ENCODE measurements around the gene MAP7D3.

MAP7D3 gene

DNA sequence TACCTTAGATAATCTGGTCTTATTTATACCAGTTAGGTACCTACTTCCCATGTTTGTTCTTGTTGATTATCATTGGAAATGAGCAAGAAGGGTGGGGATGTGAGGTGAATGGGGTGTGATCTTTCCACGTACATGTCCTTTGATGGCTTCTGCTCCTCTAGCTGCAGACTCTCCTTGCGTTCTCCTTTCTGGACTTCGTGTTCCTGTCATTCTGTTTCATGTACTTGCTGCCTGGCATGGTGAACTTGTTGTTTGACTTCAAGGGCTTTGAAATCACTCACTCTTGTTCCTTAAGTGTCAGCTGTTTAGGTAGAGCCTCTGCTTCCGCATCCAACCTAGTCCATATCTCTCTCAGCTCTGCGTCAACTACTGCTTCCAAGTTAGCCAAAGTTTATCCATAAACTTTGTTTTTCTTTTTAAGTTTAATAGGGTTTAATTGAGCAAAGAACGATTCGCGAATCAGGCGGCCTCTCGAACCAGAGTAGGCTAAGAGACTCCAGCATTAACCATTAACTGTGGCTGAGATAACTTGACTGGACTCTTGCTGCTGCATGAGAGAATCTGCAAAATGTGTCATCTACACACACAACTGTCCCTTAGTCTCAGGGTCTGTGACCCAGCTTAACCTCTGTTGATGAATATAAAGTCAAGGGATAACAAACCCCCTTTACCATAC, 61.0 kb downstream of the MAP7D3 start:
- Histone ChIP-seq H3K9ac (no peak overlapping the region), H3K36me3 (ENCODE audit: control insufficient read depth, insufficient read depth, low read length) (no peaks in the 10 kb centered on the region), H3K27ac (no peak overlapping the region), H3K4me2 (ENCODE audit: low read length) (no peak overlapping the region), H2AFZ (no peak overlapping the region), H3K4me3 (ENCODE audit: low read depth, low read length) (no peak overlapping the region), H3K79me2 (peaks cover 7% of the 10 kb centered on the region), H3K27me3 (ENCODE audit: control insufficient read depth, insufficient read depth, low read length) (no peaks in the 10 kb centered on the region), H3K4me1 (peaks cover 9% of the 10 kb centered on the region), H3K9me3 (ENCODE audit: control insufficient read depth, low read length) (no peaks in the 10 kb centered on the region)
- TF ChIP-seq, protein P1, sequence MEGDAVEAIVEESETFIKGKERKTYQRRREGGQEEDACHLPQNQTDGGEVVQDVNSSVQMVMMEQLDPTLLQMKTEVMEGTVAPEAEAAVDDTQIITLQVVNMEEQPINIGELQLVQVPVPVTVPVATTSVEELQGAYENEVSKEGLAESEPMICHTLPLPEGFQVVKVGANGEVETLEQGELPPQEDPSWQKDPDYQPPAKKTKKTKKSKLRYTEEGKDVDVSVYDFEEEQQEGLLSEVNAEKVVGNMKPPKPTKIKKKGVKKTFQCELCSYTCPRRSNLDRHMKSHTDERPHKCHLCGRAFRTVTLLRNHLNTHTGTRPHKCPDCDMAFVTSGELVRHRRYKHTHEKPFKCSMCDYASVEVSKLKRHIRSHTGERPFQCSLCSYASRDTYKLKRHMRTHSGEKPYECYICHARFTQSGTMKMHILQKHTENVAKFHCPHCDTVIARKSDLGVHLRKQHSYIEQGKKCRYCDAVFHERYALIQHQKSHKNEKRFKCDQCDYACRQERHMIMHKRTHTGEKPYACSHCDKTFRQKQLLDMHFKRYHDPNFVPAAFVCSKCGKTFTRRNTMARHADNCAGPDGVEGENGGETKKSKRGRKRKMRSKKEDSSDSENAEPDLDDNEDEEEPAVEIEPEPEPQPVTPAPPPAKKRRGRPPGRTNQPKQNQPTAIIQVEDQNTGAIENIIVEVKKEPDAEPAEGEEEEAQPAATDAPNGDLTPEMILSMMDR (IDR thresholded peaks at IDR 0.05), result no peak

DNA sequence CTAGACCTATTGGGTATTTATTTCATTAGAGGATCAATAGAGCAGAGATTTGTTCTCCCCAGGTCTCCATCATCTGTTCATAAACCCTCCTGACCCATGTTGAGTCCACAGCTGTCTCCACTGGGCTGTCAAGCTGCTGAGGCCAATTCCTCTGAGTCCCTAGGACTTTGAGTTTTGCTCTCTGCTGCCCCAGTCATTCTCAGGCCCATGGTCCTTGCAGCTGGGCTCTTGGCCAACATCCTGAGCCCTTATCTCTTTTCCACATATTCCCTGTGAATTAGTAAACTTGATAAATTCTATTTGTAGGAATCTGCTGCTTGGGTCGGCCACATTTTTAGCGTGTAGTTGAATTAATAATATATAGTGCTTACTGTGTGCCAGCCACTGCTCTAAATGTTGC, 62.0 kb downstream of the MAP7D3 start:
- H3K4me1 ChIP-seq, result peaks cover 9% of the 10 kb centered on the region
- no peaks in the 10 kb centered on the region for H3K9me3 ChIP-seq (ENCODE audit: control insufficient read depth, low read length)
- no peaks in the 10 kb centered on the region for H3K27me3 ChIP-seq (ENCODE audit: control insufficient read depth, insufficient read depth, low read length)
- TF ChIP-seq, protein P1 (IDR thresholded peaks at IDR 0.05), result no peak
- no peak overlapping the region for H3K27ac ChIP-seq
- no peak overlapping the region for H3K9ac ChIP-seq
- no peak overlapping the region for H2AFZ ChIP-seq
- H3K4me3 ChIP-seq (ENCODE audit: low read depth, low read length), result no peak overlapping the region
- peaks cover 7% of the 10 kb centered on the region for H3K79me2 ChIP-seq
- H3K4me2 ChIP-seq (ENCODE audit: low read length), result no peak overlapping the region
- H3K36me3 ChIP-seq (ENCODE audit: control insufficient read depth, insufficient read depth, low read length), result no peaks in the 10 kb centered on the region

DNA sequence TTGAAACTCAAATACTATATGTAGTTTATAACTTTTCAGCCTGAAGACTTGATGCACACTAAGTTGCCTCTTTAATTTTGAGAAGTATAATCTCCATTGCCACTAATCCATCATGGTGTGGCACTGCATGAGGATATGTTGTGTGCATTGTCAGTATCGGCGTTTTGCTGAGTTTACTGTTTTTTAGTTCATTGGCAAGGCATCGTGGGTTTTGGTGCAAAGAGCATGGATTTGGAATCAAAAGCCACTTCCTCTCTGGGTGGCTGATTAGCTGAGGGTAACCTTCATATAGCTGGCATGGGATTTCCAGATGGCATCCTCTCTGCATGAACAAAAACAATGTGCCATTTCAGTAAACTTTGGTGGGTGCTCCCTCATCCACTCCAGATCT, 65.2 kb downstream of the MAP7D3 start:
- Histone ChIP-seq H3K27me3 (ENCODE audit: control insufficient read depth, insufficient read depth, low read length) (no peaks in the 10 kb centered on the region), H3K4me3 (ENCODE audit: low read depth, low read length) (no peak overlapping the region), H3K9me3 (ENCODE audit: control insufficient read depth, low read length) (no peaks in the 10 kb centered on the region), H3K9ac (no peak overlapping the region), H3K4me1 (peaks cover 8% of the 10 kb centered on the region), H2AFZ (no peak overlapping the region), H3K79me2 (peaks cover 7% of the 10 kb centered on the region), H3K27ac (no peak overlapping the region), H3K4me2 (ENCODE audit: low read length) (no peak overlapping the region), H3K36me3 (ENCODE audit: control insufficient read depth, insufficient read depth, low read length) (no peaks in the 10 kb centered on the region)
- TF ChIP-seq, protein P1 (IDR thresholded peaks at IDR 0.05), result no peak

- TF ChIP-seq, protein P1 (IDR thresholded peaks at IDR 0.05), result no peak
- Histone ChIP-seq H3K4me2 (ENCODE audit: low read length) (no peak overlapping the region), H3K4me3 (ENCODE audit: low read depth, low read length) (no peak overlapping the region), H3K27ac (no peak overlapping the region), H3K9ac (no peak overlapping the region), H3K36me3 (ENCODE audit: control insufficient read depth, insufficient read depth, low read length) (no peaks in the 10 kb centered on the region), H3K27me3 (ENCODE audit: control insufficient read depth, insufficient read depth, low read length) (no peaks in the 10 kb centered on the region), H3K4me1 (peaks cover 8% of the 10 kb centered on the region), H2AFZ (no peak overlapping the region), H3K79me2 (peaks cover 4% of the 10 kb centered on the region), H3K9me3 (ENCODE audit: control insufficient read depth, low read length) (no peaks in the 10 kb centered on the region)
Measured at GRCh38 chrX:136185401-136186022, 65.7 kb downstream of the MAP7D3 start.

- Histone ChIP-seq H2AFZ (no peak overlapping the region), H3K4me3 (ENCODE audit: low read depth, low read length) (no peak overlapping the region), H3K9ac (no peak overlapping the region), H3K9me3 (ENCODE audit: control insufficient read depth, low read length) (no peaks in the 10 kb centered on the region), H3K36me3 (ENCODE audit: control insufficient read depth, insufficient read depth, low read length) (no peaks in the 10 kb centered on the region), H3K4me1 (peaks cover 8% of the 10 kb centered on the region), H3K27ac (no peak overlapping the region), H3K4me2 (ENCODE audit: low read length) (no peak overlapping the region), H3K27me3 (ENCODE audit: control insufficient read depth, insufficient read depth, low read length) (no peaks in the 10 kb centered on the region), H3K79me2 (peaks cover 4% of the 10 kb centered on the region)
- TF ChIP-seq, protein P1 (IDR thresholded peaks at IDR 0.05), result no peak
Measured at GRCh38 chrX:136183917-136184316, 67.3 kb downstream of the MAP7D3 start.
